Natural killer cell (primary cell): ENCODE data around the gene BAG3. TPM values are rescaled to one million over a fixed set of nuclear protein-coding genes. Genes with fewer than 3 reads are reported as not detected.

Source experiments
- ATAC-seq, 3 donors: fragments of 150-1000 bp in 2 of 3; fragments of 200-7000 bp in 1 of 3; cut with Tn5 transposase; 1 replicate in 1 of 3; 2 replicates in 2 of 3; pipeline ENCODE4 v1.10.0; 2021; ENCODE audit warnings: mild to moderate bottlenecking in 2 of 3, moderate library complexity in 2 of 3
- DNase-seq, 2 donors: peaks; one replicate each; pipeline versions ENCODE4 v3.0.0 to v3.0.0-alpha.2; 2013 to 2021; ENCODE audit warnings: mixed read lengths in 1 of 2
- H3K27ac ChIP-seq: one replicate; pipeline ENCODE4 v1.5.1; 2013; ENCODE audit warnings: mild to moderate bottlenecking, low read length
- H3K27me3 ChIP-seq: one replicate; pipeline ENCODE4 v1.6.1; 2013; ENCODE audit warnings: low read length; ENCODE audit not compliant: control insufficient read depth, insufficient read depth
- H3K36me3 ChIP-seq: one replicate; pipeline ENCODE4 v1.6.1; 2013; ENCODE audit warnings: low read length; ENCODE audit not compliant: control insufficient read depth, insufficient read depth
- H3K4me1 ChIP-seq: one replicate; pipeline ENCODE4 v1.6.1; 2013; ENCODE audit warnings: low read length; ENCODE audit not compliant: control insufficient read depth, insufficient read depth
- H3K4me3 ChIP-seq: one replicate; pipeline ENCODE4 v1.5.1; 2013; ENCODE audit warnings: low read length
- H3K9me3 ChIP-seq: one replicate; pipeline ENCODE4 v1.6.1; 2013; ENCODE audit warnings: low read length; ENCODE audit not compliant: control insufficient read depth, insufficient read depth
- H3K27ac Mint-ChIP-seq, 2 donors: one replicate each; pipeline ENCODE4 v1.8.0; 2022; ENCODE audit warnings: mild to moderate bottlenecking in 2 of 2, mixed read lengths in 2 of 2, moderate library complexity in 1 of 2
- H3K27me3 Mint-ChIP-seq, 2 donors: one replicate each; pipeline ENCODE4 v1.8.0; 2022; ENCODE audit warnings: low read depth in 2 of 2, mixed read lengths in 2 of 2
- H3K36me3 Mint-ChIP-seq: one replicate; pipeline ENCODE4 v1.8.0; 2022; ENCODE audit warnings: mixed read lengths
- H3K4me1 Mint-ChIP-seq, 2 donors: one replicate each; pipeline ENCODE4 v1.8.0; 2022; ENCODE audit warnings: mixed read lengths in 2 of 2
- H3K4me3 Mint-ChIP-seq: one replicate; pipeline ENCODE4 v1.8.0; 2022; ENCODE audit warnings: mild to moderate bottlenecking, moderate library complexity, mixed read lengths
- H3K9me3 Mint-ChIP-seq, 2 donors: one replicate each; pipeline ENCODE4 v1.8.0; 2022; ENCODE audit warnings: mixed read lengths in 2 of 2
- WGBS: methylation state at CpG from one replicate; pipeline ENCODE4 v1.1.7; 2013; ENCODE audit warnings: missing lambda C conversion rate; ENCODE audit not compliant: insufficient coverage; 5-methylcytosine and 5-hydroxymethylcytosine counted together
- intact Hi-C: fragments of 100-400 bp; cut with micrococcal nuclease; formaldehyde crosslinking; loops from one replicate; pipeline ENCODE4 v1.14.2; 2022
- total RNA-seq, 4 donors: library from RNA; stranded (reverse); fragments of 120-200 nt in 1 of 4; gene quantifications; one replicate each; pipeline versions ENCODE4 v1.2.3 to v1.2.4, GENCODE V29; 2013 to 2022
- TF ChIP-seq, protein P1 (sequence below): fragments of 200-600 bp; IDR thresholded peaks from one replicate; pipeline ENCODE4 v1.8.0; 2022; ENCODE audit warnings: antibody characterized with exemption

Gene BAG3
- 1 to 10 TPM; 7.6 to 9.7 (median 8.3) TPM for total RNA-seq
- total RNA-seq (2013) = 1.7 TPM

DNA sequence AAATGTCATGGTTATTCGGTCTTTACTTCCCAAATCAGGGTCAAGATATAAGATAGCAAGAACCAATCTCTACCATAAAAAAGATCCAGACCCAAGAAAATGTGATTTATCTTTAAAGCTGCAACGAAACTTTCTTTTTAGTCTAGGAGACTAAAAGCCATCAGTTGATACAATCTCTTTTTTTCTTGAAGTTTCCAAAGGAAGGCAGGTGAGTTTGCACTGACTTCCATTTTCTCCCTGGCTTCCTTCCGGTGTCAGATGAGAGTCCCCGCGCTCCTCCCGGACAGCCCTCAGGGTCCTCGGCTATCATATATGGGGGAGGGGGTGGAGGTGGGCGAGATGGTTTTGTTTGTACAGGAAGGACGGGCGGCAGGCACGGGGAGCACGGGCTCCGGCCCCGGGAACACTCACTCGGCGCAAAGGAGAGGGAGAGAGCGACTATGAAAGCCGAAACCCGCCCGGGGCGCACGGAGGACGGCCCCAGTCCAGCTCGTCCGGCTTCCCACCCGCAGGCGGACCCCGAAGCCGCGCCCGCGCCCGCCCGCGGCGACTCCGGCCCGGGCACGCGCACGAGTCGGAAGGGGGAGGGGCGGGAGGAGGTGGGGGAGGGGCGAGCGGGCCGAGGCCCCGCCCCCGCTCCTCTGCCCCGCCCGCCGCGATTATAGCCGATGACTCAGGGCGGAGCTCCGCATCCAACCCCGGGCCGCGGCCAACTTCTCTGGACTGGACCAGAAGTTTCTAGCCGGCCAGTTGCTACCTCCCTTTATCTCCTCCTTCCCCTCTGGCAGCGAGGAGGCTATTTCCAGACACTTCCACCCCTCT, at the start of gene BAG3:
BAG3 (plus strand) TSS at position 689 of the 822 bp plus-strand sequence. CDS start 296 bp downstream, outside the sequence.
- peak; percentile 93 to 96 (median 94) for ATAC-seq
- peak within 1 kb of the TSS; percentile 84 for H3K4me3 ChIP-seq
- no peaks in the 10 kb centered on the region for H3K36me3 Mint-ChIP-seq
- H3K4me1 ChIP-seq = peaks cover 3% of the 10 kb centered on the region
- WGBS = under 1% methylated on average over 60 of the region's 60 CpGs
- DNase-seq = peak; percentile 70 to 85
- H3K9me3 ChIP-seq = no peaks in the 10 kb centered on the region
- TF ChIP-seq, protein P1, sequence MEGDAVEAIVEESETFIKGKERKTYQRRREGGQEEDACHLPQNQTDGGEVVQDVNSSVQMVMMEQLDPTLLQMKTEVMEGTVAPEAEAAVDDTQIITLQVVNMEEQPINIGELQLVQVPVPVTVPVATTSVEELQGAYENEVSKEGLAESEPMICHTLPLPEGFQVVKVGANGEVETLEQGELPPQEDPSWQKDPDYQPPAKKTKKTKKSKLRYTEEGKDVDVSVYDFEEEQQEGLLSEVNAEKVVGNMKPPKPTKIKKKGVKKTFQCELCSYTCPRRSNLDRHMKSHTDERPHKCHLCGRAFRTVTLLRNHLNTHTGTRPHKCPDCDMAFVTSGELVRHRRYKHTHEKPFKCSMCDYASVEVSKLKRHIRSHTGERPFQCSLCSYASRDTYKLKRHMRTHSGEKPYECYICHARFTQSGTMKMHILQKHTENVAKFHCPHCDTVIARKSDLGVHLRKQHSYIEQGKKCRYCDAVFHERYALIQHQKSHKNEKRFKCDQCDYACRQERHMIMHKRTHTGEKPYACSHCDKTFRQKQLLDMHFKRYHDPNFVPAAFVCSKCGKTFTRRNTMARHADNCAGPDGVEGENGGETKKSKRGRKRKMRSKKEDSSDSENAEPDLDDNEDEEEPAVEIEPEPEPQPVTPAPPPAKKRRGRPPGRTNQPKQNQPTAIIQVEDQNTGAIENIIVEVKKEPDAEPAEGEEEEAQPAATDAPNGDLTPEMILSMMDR = no peak
- H3K36me3 ChIP-seq = no peaks in the 10 kb centered on the region
- H3K27me3 ChIP-seq = no peaks in the 10 kb centered on the region
- peak within 1 kb of the TSS; percentile 70 for H3K27ac ChIP-seq
- peak within 1 kb of the TSS; percentile 78 to 88 for H3K27ac Mint-ChIP-seq
- H3K9me3 Mint-ChIP-seq = no peaks in the 10 kb centered on the region
- H3K4me1 Mint-ChIP-seq = peaks cover 23 to 27% of the 10 kb centered on the region in 2 donors
- no peaks in the 10 kb centered on the region for H3K27me3 Mint-ChIP-seq
- intact Hi-C loops = loop anchor here (1.0 to 5.0 kb wide), 2 partner anchors 56 to 76 kb away; partner anchors contain the start of gene INPP5F
- peak within 1 kb of the TSS; percentile 92 for H3K4me3 Mint-ChIP-seq

- peak in 1 of 2 donors; percentile 60 for DNase-seq
- Histone ChIP-seq H3K4me1 (peaks cover 4% of the 10 kb centered on the region), H3K36me3 (no peaks in the 10 kb centered on the region), H3K27me3 (no peaks in the 10 kb centered on the region), H3K27ac (no peak overlapping the region), H3K9me3 (no peaks in the 10 kb centered on the region), H3K4me3 (no peak overlapping the region)
- 77% methylated on average over 1 of the region's 2 CpGs for WGBS
- peaks cover 0 to 5% of the 10 kb centered on the region in 2 donors for H3K27me3 Mint-ChIP-seq
- peaks cover 4 to 5% of the 10 kb centered on the region in 2 donors for H3K4me1 Mint-ChIP-seq
- TF ChIP-seq, protein P1 = peak; percentile 38
- H3K4me3 Mint-ChIP-seq = no peak overlapping the region
- intact Hi-C loops = no loop called here
- ATAC-seq = peak; percentile 49 to 60 (median 52)
- no peaks in the 10 kb centered on the region for H3K36me3 Mint-ChIP-seq
- no peaks in the 10 kb centered on the region for H3K9me3 Mint-ChIP-seq
- H3K27ac Mint-ChIP-seq = peak overlapping the region in 1 of 2 donors; percentile 6
Measured at GRCh38 chr10:119602241-119603095, 48.7 kb upstream of the BAG3 start.

GRCh38 chr10:119604468-119604867, 46.7 kb upstream of the BAG3 start:
- no peak overlapping the region for H3K27ac Mint-ChIP-seq
- no peaks in the 10 kb centered on the region for H3K36me3 Mint-ChIP-seq
- DNase-seq (no peak), ATAC-seq (no peak)
- no peak overlapping the region for H3K4me3 ChIP-seq
- TF ChIP-seq, protein P1 = no peak
- no peak overlapping the region for H3K27ac ChIP-seq
- no peaks in the 10 kb centered on the region for H3K9me3 Mint-ChIP-seq
- intact Hi-C loops = no loop called here
- H3K4me1 Mint-ChIP-seq = no peaks in the 10 kb centered on the region
- no peaks in the 10 kb centered on the region for H3K27me3 ChIP-seq
- H3K36me3 ChIP-seq = no peaks in the 10 kb centered on the region
- no peaks in the 10 kb centered on the region for H3K9me3 ChIP-seq
- peaks cover 7 to 9% of the 10 kb centered on the region in 2 donors for H3K27me3 Mint-ChIP-seq
- H3K4me3 Mint-ChIP-seq = no peak overlapping the region
- no peaks in the 10 kb centered on the region for H3K4me1 ChIP-seq
